Stomach (tissue), 4 donors: ENCODE data around the gene PPP1R16B.

Experiments
- CTCF ChIP-seq, 7 experiments: fragments of 450-650 bp in 4 of 7; fragments of 200-600 bp in 3 of 7; sonication (generic) in 3 of 7; IDR thresholded peaks; one replicate each; pipeline ENCODE4 v1.5.1; 2016 to 2019; ENCODE audit warnings: antibody characterized with exemption in 7 of 7, control low read depth in 2 of 7, mild to moderate bottlenecking in 1 of 7
- EP300 ChIP-seq: sonication (generic); formaldehyde crosslinking; IDR thresholded peaks from one replicate; pipeline ENCODE4 v1.6.1; 2017; ENCODE audit warnings: antibody characterized with exemption
- POLR2A ChIP-seq, 4 donors: fragments of 450-650 bp; IDR thresholded peaks; one replicate each; pipeline ENCODE4 v1.6.1; 2016; ENCODE audit warnings: antibody characterized with exemption in 4 of 4, control low read depth in 2 of 4, mild to moderate bottlenecking in 1 of 4, moderate library complexity in 1 of 4

GRCh38 chr20:38939686-38940085 is 134.2 kb downstream of the PPP1R16B start:
- TF ChIP-seq EP300 (no peak), CTCF (IDR thresholded peaks at IDR 0.05) (no peak), POLR2A (IDR thresholded peaks at IDR 0.05) (no peak)
